ENCODE results near the gene DUOX2. TPM values are rescaled to one million over a fixed set of nuclear protein-coding genes. Genes with fewer than 3 reads are reported as not detected.

DUOX2 gene
- polyA plus RNA-seq, 1 donor (not counting 4 experiments of a cell fraction or from before 2014, with no cell fraction given), result 0.31 TPM

- H4K20me1 ChIP-seq (ENCODE audit: control insufficient read depth, extremely low read depth, insufficient read depth, low read length), result no peaks in the 10 kb centered on the region
- no peak for DNase-seq (ENCODE audit: low read depth, low spot score)
- H3K79me2 ChIP-seq (ENCODE audit: control insufficient read depth, insufficient read depth, low read length), result peaks cover 4% of the 10 kb centered on the region
- H3K36me3 ChIP-seq (ENCODE audit: control insufficient read depth in 2 of 2, extremely low read depth in 1 of 2, insufficient read depth in 2 of 2, low read length in 2 of 2), result peaks cover 7 to 18% of the 10 kb centered on the region in 2 experiments
- no peak overlapping the region for H3K4me3 ChIP-seq (ENCODE audit: control insufficient read depth in 2 of 3, extremely low read depth in 1 of 3, insufficient read depth in 2 of 3, low read depth in 1 of 3, low read length in 3 of 3)
- no peaks in the 10 kb centered on the region for H3K9me3 ChIP-seq (ENCODE audit: control insufficient read depth, low read depth, low read length)
- no peak overlapping the region for H2AFZ ChIP-seq (ENCODE audit: control insufficient read depth, low read length)
- no peak overlapping the region for H3K4me2 ChIP-seq (ENCODE audit: control insufficient read depth, extremely low read depth, insufficient read depth, low read depth, low read length)
- H3K4me1 ChIP-seq (ENCODE audit: control insufficient read depth, extremely low read depth, insufficient read depth, low read length), result peaks cover 28% of the 10 kb centered on the region
- TF ChIP-seq CTCF (optimal IDR thresholded peaks at IDR 0.05 in 1 of 3, IDR thresholded peaks at IDR 0.05 in 1 of 3, conservative IDR thresholded peaks at IDR 0.05 in 1 of 3; ENCODE audit: extremely low read depth in 1 of 3, insufficient read depth in 2 of 3, low read length in 3 of 3) (peak in 1 of 3 experiments; percentile 30), EZH2 (IDR thresholded peaks at IDR 0.05; ENCODE audit: low read length) (no peak)
- dilution Hi-C loops (cut with MboI; ENCODE audit: extremely low pct_ligation_motif_present, low sequenced_read_pairs), result no loop called here
- no peak overlapping the region for H3K27ac ChIP-seq (ENCODE audit: control insufficient read depth, insufficient read depth, low read length)
- H3K27me3 ChIP-seq (ENCODE audit: control insufficient read depth, extremely low read depth, insufficient read depth, low read length), result no peaks in the 10 kb centered on the region
- no peak overlapping the region for H3K9ac ChIP-seq (ENCODE audit: control insufficient read depth, extremely low read depth, insufficient read depth, low read length)
- FAIRE-seq, result no peak
- no peaks in the 10 kb centered on the region for H3K9me1 ChIP-seq (ENCODE audit: control insufficient read depth, extremely low read depth, insufficient read depth, low read length)
Measured at GRCh38 chr15:45134682-45135604, 21.0 kb upstream of the DUOX2 start.

- Histone ChIP-seq H3K79me2 (ENCODE audit: control insufficient read depth, insufficient read depth, low read length) (peaks cover 4% of the 10 kb centered on the region), H3K9ac (ENCODE audit: control insufficient read depth, extremely low read depth, insufficient read depth, low read length) (no peak overlapping the region), H3K9me1 (ENCODE audit: control insufficient read depth, extremely low read depth, insufficient read depth, low read length) (no peaks in the 10 kb centered on the region), H3K4me1 (ENCODE audit: control insufficient read depth, extremely low read depth, insufficient read depth, low read length) (peaks cover 28% of the 10 kb centered on the region), H3K4me3 (ENCODE audit: control insufficient read depth in 2 of 3, extremely low read depth in 1 of 3, insufficient read depth in 2 of 3, low read depth in 1 of 3, low read length in 3 of 3) (no peak overlapping the region), H3K27me3 (ENCODE audit: control insufficient read depth, extremely low read depth, insufficient read depth, low read length) (no peaks in the 10 kb centered on the region), H2AFZ (ENCODE audit: control insufficient read depth, low read length) (no peak overlapping the region), H4K20me1 (ENCODE audit: control insufficient read depth, extremely low read depth, insufficient read depth, low read length) (no peaks in the 10 kb centered on the region), H3K27ac (ENCODE audit: control insufficient read depth, insufficient read depth, low read length) (no peak overlapping the region), H3K9me3 (ENCODE audit: control insufficient read depth, low read depth, low read length) (no peaks in the 10 kb centered on the region), H3K4me2 (ENCODE audit: control insufficient read depth, extremely low read depth, insufficient read depth, low read depth, low read length) (no peak overlapping the region), H3K36me3 (ENCODE audit: control insufficient read depth in 2 of 2, extremely low read depth in 1 of 2, insufficient read depth in 2 of 2, low read length in 2 of 2) (peaks cover 7 to 14% of the 10 kb centered on the region in 2 experiments)
- TF ChIP-seq CTCF (optimal IDR thresholded peaks at IDR 0.05 in 1 of 3, IDR thresholded peaks at IDR 0.05 in 1 of 3, conservative IDR thresholded peaks at IDR 0.05 in 1 of 3; ENCODE audit: extremely low read depth in 1 of 3, insufficient read depth in 2 of 3, low read length in 3 of 3), result no peak
- no peak for DNase-seq (ENCODE audit: low read depth, low spot score)
- dilution Hi-C loops (cut with MboI; ENCODE audit: extremely low pct_ligation_motif_present, low sequenced_read_pairs), result no loop called here
- no peak for FAIRE-seq
Measured at GRCh38 chr15:45134046-45134445, 20.1 kb upstream of the DUOX2 start.

Measured in keratinocyte (primary cell).